Fibroblast of lung (primary cell): ENCODE data around the gene CYLC2. TPM values are rescaled to one million over a fixed set of nuclear protein-coding genes. Genes with fewer than 3 reads are reported as not detected.

ENCODE experiments used
- DNase-seq, 2 donors: peaks; one replicate each; pipeline versions ENCODE4 v3.0.0 to v3.0.0-alpha.2; 2010; ENCODE audit warnings: low read depth in 2 of 2
- H2AFZ ChIP-seq: 2 replicates; pipeline ENCODE4 v1.5.1; 2012; ENCODE audit warnings: low read length, control low read depth, inconsistent platforms
- H3K27ac ChIP-seq: 2 replicates; pipeline ENCODE4 v1.5.1; 2011; ENCODE audit warnings: low read length, control low read depth; ENCODE audit not compliant: insufficient read depth
- H3K27me3 ChIP-seq: 2 replicates; pipeline ENCODE4 v1.5.1; 2011; ENCODE audit warnings: mild to moderate bottlenecking, low read length; ENCODE audit not compliant: control insufficient read depth, insufficient read depth
- H3K36me3 ChIP-seq: 2 replicates; pipeline ENCODE4 v1.5.1; 2011; ENCODE audit warnings: low read length; ENCODE audit not compliant: control insufficient read depth, insufficient read depth
- H3K4me1 ChIP-seq: 2 replicates; pipeline ENCODE4 v1.5.1; 2011; ENCODE audit warnings: low read length; ENCODE audit not compliant: control insufficient read depth, insufficient read depth; ENCODE audit errors: extremely low read depth
- H3K4me2 ChIP-seq: 2 replicates; pipeline ENCODE4 v1.5.1; 2011; ENCODE audit warnings: low read length, control low read depth; ENCODE audit not compliant: insufficient read depth; ENCODE audit errors: extremely low read depth
- H3K4me3 ChIP-seq, 4 experiments: fragments of 200-600 bp in 1 of 4; sonication (generic) in 1 of 4; replicated peaks in 1 of 4; 2 replicates each; pipeline ENCODE4 v1.5.1; 2011 to 2016; ENCODE audit warnings: low read length in 4 of 4, low read depth in 3 of 4, mild to moderate bottlenecking in 3 of 4, control low read depth in 2 of 4, inconsistent platforms in 1 of 4, mixed read lengths in 1 of 4; ENCODE audit not compliant: insufficient read depth in 1 of 4; ENCODE audit errors: control extremely low read depth in 1 of 4
- H3K79me2 ChIP-seq: 2 replicates; pipeline ENCODE4 v1.5.1; 2012; ENCODE audit warnings: mild to moderate bottlenecking, low read length, inconsistent platforms; ENCODE audit not compliant: control insufficient read depth, insufficient read depth
- H3K9ac ChIP-seq: 2 replicates; pipeline ENCODE4 v1.5.1; 2011; ENCODE audit warnings: mild to moderate bottlenecking, low read length, control low read depth; ENCODE audit not compliant: insufficient read depth
- H3K9me3 ChIP-seq: 2 replicates; pipeline ENCODE4 v1.5.1; 2012; ENCODE audit warnings: low read depth, low read length; ENCODE audit not compliant: control insufficient read depth, insufficient read depth
- H4K20me1 ChIP-seq: 2 replicates; pipeline ENCODE4 v1.5.1; 2011; ENCODE audit warnings: low read length; ENCODE audit not compliant: control insufficient read depth, insufficient read depth; ENCODE audit errors: extremely low read depth
- CTCF ChIP-seq, 2 donors: IDR thresholded peaks in 1 of 2; conservative IDR thresholded peaks in 1 of 2; 1 replicate in 1 of 2; 2 replicates in 1 of 2; pipeline ENCODE4 v1.5.1; 2011 to 2012; ENCODE audit warnings: low read length in 2 of 2, control low read depth in 1 of 2, inconsistent platforms in 1 of 2, low read depth in 1 of 2, mild to moderate bottlenecking in 1 of 2
- EZH2 ChIP-seq: IDR thresholded peaks from 2 replicates; pipeline ENCODE4 v1.5.1; 2012; ENCODE audit warnings: low read length, control low read depth, mild to moderate bottlenecking; ENCODE audit errors: missing control alignments
- polyA plus RNA-seq, 2 donors: library from polyadenylated mRNA; depleted of rRNA in 1 of 2; stranded (reverse) in 1 of 2; unstranded in 1 of 2; fragments of >200 nt; gene quantifications; 2 replicates each; pipeline ENCODE4 v1.2.1, GENCODE V29; 2011 to 2012; ENCODE audit warnings: missing spikeins in 1 of 2
- total RNA-seq: library from RNA; depleted of rRNA; stranded (reverse); fragments of >200 nt; gene quantifications from 2 replicates; pipeline ENCODE4 v1.2.1, GENCODE V29; 2014

CYLC2 gene
- total and polyA plus RNA-seq, 2 donors (not counting 1 experiment from before 2014, with no cell fraction given), result not detected

- Histone ChIP-seq H3K27ac (no peak overlapping the region), H4K20me1 (no peaks in the 10 kb centered on the region), H3K9me3 (no peaks in the 10 kb centered on the region), H3K36me3 (no peaks in the 10 kb centered on the region), H3K4me1 (no peaks in the 10 kb centered on the region), H3K27me3 (no peaks in the 10 kb centered on the region), H3K4me3 (no peak overlapping the region), H2AFZ (no peak overlapping the region), H3K79me2 (no peaks in the 10 kb centered on the region), H3K9ac (no peak overlapping the region), H3K4me2 (no peak overlapping the region)
- TF ChIP-seq CTCF (conservative IDR thresholded peaks at IDR 0.05 in 1 of 2, IDR thresholded peaks at IDR 0.05 in 1 of 2; ENCODE audit: low read depth in 1 of 2, low read length in 2 of 2) (no peak), EZH2 (no peak)
- DNase-seq, result peak in 1 of 2 donors; percentile 11
Measured at GRCh38 chr9:103037508-103038477, 42.7 kb downstream of the CYLC2 start.

- H4K20me1 ChIP-seq, result no peaks in the 10 kb centered on the region
- H3K9me3 ChIP-seq, result no peaks in the 10 kb centered on the region
- TF ChIP-seq EZH2 (no peak), CTCF (conservative IDR thresholded peaks at IDR 0.05 in 1 of 2, IDR thresholded peaks at IDR 0.05 in 1 of 2; ENCODE audit: low read depth in 1 of 2, low read length in 2 of 2) (no peak)
- H3K27me3 ChIP-seq, result no peaks in the 10 kb centered on the region
- no peaks in the 10 kb centered on the region for H3K36me3 ChIP-seq
- H2AFZ ChIP-seq, result no peak overlapping the region
- no peaks in the 10 kb centered on the region for H3K4me1 ChIP-seq
- no peak overlapping the region for H3K4me2 ChIP-seq
- H3K27ac ChIP-seq, result no peak overlapping the region
- H3K4me3 ChIP-seq, result no peak overlapping the region
- DNase-seq, result no peak
- no peaks in the 10 kb centered on the region for H3K79me2 ChIP-seq
- no peak overlapping the region for H3K9ac ChIP-seq
Measured at GRCh38 chr9:103041961-103042360, 46.8 kb downstream of the CYLC2 start.
